Activated B cell treated with CpG ODN at 0.5 μM for 24 hours (primary cell): ENCODE data around the gene C9orf152. TPM values are rescaled to one million over a fixed set of nuclear protein-coding genes. Genes with fewer than 3 reads are reported as not detected.
"Not testable (repeated sequence)": the region's sequence is repeated elsewhere in the genome, so short reads cannot be mapped to it uniquely, and the experiment has no call there.

Experiments used
- ATAC-seq: fragments of 200-7000 bp; cut with Tn5 transposase; one replicate; pipeline ENCODE4 v1.10.0; 2021; ENCODE audit warnings: low read depth, mild to moderate bottlenecking, moderate library complexity
- CTCF ChIA-PET: fragments of 350-600 bp; sonication (Branson Sonifier 250); formaldehyde crosslinking; loops from one replicate; lab custom pipeline; 2021; ENCODE audit warnings: antibody characterized with exemption; lab: Charles Lee
- POLR2A ChIA-PET: fragments of 350-600 bp; sonication (Branson Sonifier 250); formaldehyde crosslinking; loops from one replicate; lab custom pipeline; 2021; ENCODE audit warnings: antibody characterized with exemption; lab: Charles Lee
- DNase-seq: peaks from one replicate; pipeline ENCODE4 v3.0.0; 2022
- H3K27ac Mint-ChIP-seq: one replicate; pipeline ENCODE4 v1.8.0; 2020; ENCODE audit warnings: mixed read lengths
- H3K27me3 Mint-ChIP-seq: one replicate; pipeline ENCODE4 v1.8.0; 2021; ENCODE audit warnings: mixed read lengths
- H3K36me3 Mint-ChIP-seq: one replicate; pipeline ENCODE4 v1.8.0; 2021; ENCODE audit warnings: low read depth, mixed read lengths
- H3K4me1 Mint-ChIP-seq: one replicate; pipeline ENCODE4 v1.8.0; 2021; ENCODE audit warnings: mixed read lengths
- H3K4me3 Mint-ChIP-seq: one replicate; pipeline ENCODE4 v1.8.0; 2020; ENCODE audit warnings: mild to moderate bottlenecking, mixed read lengths
- H3K9me3 Mint-ChIP-seq: one replicate; pipeline ENCODE4 v1.8.0; 2020; ENCODE audit warnings: mixed read lengths
- CTCF ChIP-seq: fragments of 200-600 bp; IDR thresholded peaks from one replicate; pipeline ENCODE4 v1.8.0; 2022; ENCODE audit warnings: antibody characterized with exemption, mild to moderate bottlenecking
- intact Hi-C: fragments of 100-400 bp; cut with micrococcal nuclease; formaldehyde crosslinking; loops from one replicate; pipeline ENCODE4 v1.15.1; 2024
- total RNA-seq: library from RNA; stranded (reverse); gene quantifications from 2 replicates; pipeline ENCODE4 v1.2.3, GENCODE V29; 2022

C9orf152 gene
- total RNA-seq, 1 donor from 2014 or later = not detected

DNA sequence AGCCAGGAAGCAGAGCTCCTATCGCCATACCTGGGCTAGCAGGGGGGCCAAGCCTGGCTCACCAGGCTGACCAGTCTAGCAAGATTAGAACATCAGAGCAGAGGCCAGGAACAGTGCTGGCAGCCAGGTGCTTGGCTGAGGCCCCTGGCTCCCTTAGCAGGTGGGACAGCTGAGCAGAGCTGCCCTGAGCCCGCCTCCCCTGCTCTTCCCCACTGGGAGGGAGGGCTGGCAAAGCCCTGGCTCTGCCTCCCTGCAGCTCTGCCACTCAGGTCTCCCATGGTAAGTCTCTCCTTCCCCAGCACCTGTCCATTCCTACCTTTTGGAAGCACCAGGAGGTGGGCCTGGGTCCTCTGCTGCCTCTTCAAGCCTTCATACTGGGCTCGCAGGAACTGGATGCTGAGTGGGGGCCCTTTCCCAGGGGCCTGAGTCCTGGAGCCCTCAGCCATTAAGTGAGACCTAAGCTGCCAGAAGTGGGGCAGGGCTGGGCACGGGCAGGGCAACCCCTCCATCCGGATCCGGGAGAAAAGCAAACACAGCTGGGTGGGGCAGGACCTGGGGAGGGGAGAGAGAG lies 803 bp downstream of the C9orf152 start:
- peaks cover 2% of the 10 kb centered on the region for H3K27me3 Mint-ChIP-seq
- ATAC-seq (no peak), DNase-seq (no peak)
- intact Hi-C loops = no loop called here
- no peaks in the 10 kb centered on the region for H3K9me3 Mint-ChIP-seq
- TF ChIP-seq CTCF = no peak
- H3K36me3 Mint-ChIP-seq = no peaks in the 10 kb centered on the region
- CTCF ChIA-PET = no interaction called here
- POLR2A ChIA-PET = no interaction called here
- no peaks in the 10 kb centered on the region for H3K4me1 Mint-ChIP-seq
- no peak overlapping the region for H3K27ac Mint-ChIP-seq
- H3K4me3 Mint-ChIP-seq = no peak overlapping the region

- POLR2A ChIA-PET = no interaction called here
- no peak for ATAC-seq
- no peak overlapping the region for H3K27ac Mint-ChIP-seq
Measured at GRCh38 chr9:110206389-110206788, 1.6 kb downstream of the C9orf152 start.

GRCh38 chr9:110205612-110206011 lies 2.3 kb downstream of the C9orf152 start:
- H3K36me3 Mint-ChIP-seq, H3K9me3 Mint-ChIP-seq, H3K4me3 Mint-ChIP-seq, ATAC-seq, DNase-seq, intact Hi-C loops, H3K27me3 Mint-ChIP-seq, H3K4me1 Mint-ChIP-seq, H3K27ac Mint-ChIP-seq: not testable (repeated sequence)
- CTCF ChIA-PET = interaction anchor here (0.7 kb wide), 1 partner anchor 324 kb away, joined by 3 read pairs; no protein-coding TSS in a partner anchor
- POLR2A ChIA-PET = interaction anchor here (0.6 kb wide), 1 partner anchor 72 kb away, joined by 3 read pairs; no protein-coding TSS in a partner anchor

More at GRCh38 chr9:110206389-110206788, 1.6 kb downstream of the C9orf152 start:
- H3K36me3 Mint-ChIP-seq = no peaks in the 10 kb centered on the region
- no peak for DNase-seq
- CTCF ChIA-PET = interaction anchor here (0.7 kb wide), 1 partner anchor 325 kb away, joined by 3 read pairs; no protein-coding TSS in a partner anchor
- peaks cover 2% of the 10 kb centered on the region for H3K27me3 Mint-ChIP-seq
- intact Hi-C loops = no loop called here
- no peaks in the 10 kb centered on the region for H3K4me1 Mint-ChIP-seq
- TF ChIP-seq CTCF = no peak
- no peaks in the 10 kb centered on the region for H3K9me3 Mint-ChIP-seq
- no peak overlapping the region for H3K4me3 Mint-ChIP-seq

GRCh38 chr9:110202232-110202631 lies 5.7 kb downstream of the C9orf152 start:
- H3K36me3 Mint-ChIP-seq = no peaks in the 10 kb centered on the region
- H3K9me3 Mint-ChIP-seq = no peaks in the 10 kb centered on the region
- H3K4me3 Mint-ChIP-seq = no peak overlapping the region
- ChIA-PET POLR2A (no interaction called here), CTCF (no interaction called here)
- H3K27ac Mint-ChIP-seq = no peak overlapping the region
- H3K4me1 Mint-ChIP-seq = no peaks in the 10 kb centered on the region
- TF ChIP-seq CTCF = no peak
- ATAC-seq = no peak
- DNase-seq = no peak
- intact Hi-C loops = no loop called here
- peaks cover 2% of the 10 kb centered on the region for H3K27me3 Mint-ChIP-seq

- H3K36me3 Mint-ChIP-seq = no peaks in the 10 kb centered on the region
- ChIA-PET POLR2A (no interaction called here), CTCF (no interaction called here)
- no peaks in the 10 kb centered on the region for H3K4me1 Mint-ChIP-seq
- intact Hi-C loops = no loop called here
- TF ChIP-seq CTCF = no peak
- no peaks in the 10 kb centered on the region for H3K9me3 Mint-ChIP-seq
- H3K27ac Mint-ChIP-seq = no peak overlapping the region
- no peaks in the 10 kb centered on the region for H3K27me3 Mint-ChIP-seq
- no peak overlapping the region for H3K4me3 Mint-ChIP-seq
- ATAC-seq (no peak), DNase-seq (no peak)
Measured at GRCh38 chr9:110199643-110200042, 8.3 kb downstream of the C9orf152 start.
